WTC11 (cell line): ENCODE measurements around the gene PIP4K2A.

Experiments used
- CTCF ChIP-seq: fragments of 200-600 bp; IDR thresholded peaks from 2 replicates; pipeline ENCODE4 v1.8.0; 2022; ENCODE audit warnings: antibody characterized with exemption
- E2F4 ChIP-seq: sonication (generic); formaldehyde crosslinking; IDR thresholded peaks from 2 replicates; pipeline ENCODE4 v1.8.1; 2022; ENCODE audit warnings: low read depth, mild to moderate bottlenecking, moderate library complexity, missing genetic modification reagents, borderline replicate concordance
- ZBTB43 ChIP-seq: sonication (generic); formaldehyde crosslinking; IDR thresholded peaks from 2 replicates; pipeline ENCODE4 v1.8.1; 2023; ENCODE audit warnings: mild to moderate bottlenecking, missing genetic modification reagents
- ZNF121 ChIP-seq: sonication (generic); formaldehyde crosslinking; IDR thresholded peaks from 2 replicates; pipeline ENCODE4 v1.8.0; 2023; ENCODE audit warnings: missing genetic modification reagents

GRCh38 chr10:22504766-22505165, 209.6 kb downstream of the PIP4K2A start:
- TF ChIP-seq CTCF (no peak), E2F4 (CRISPR knock-in tag) (no peak), ZNF121 (CRISPR knock-in tag) (no peak), ZBTB43 (CRISPR knock-in tag) (no peak)
